Psoas muscle (tissue), 8 donors: ENCODE data around the gene ATG3. TPM values are rescaled to one million over a fixed set of nuclear protein-coding genes. Genes with fewer than 3 reads are reported as not detected.

Experiments
- ATAC-seq, 4 donors: fragments of 200-7000 bp; cut with Tn5 transposase; one replicate each; pipeline ENCODE4 v1.9.1; 2020; ENCODE audit warnings: moderate library complexity in 3 of 4, mild to moderate bottlenecking in 2 of 4
- DNase-seq, 2 donors: peaks; one replicate each; pipeline ENCODE4 v3.0.0-alpha.2; 2020
- H3K27ac ChIP-seq: fragments of 200-600 bp; one replicate; pipeline ENCODE4 v1.8.0; 2022
- H3K27me3 ChIP-seq, 3 donors: fragments of 200-600 bp in 1 of 3; one replicate each; pipeline versions ENCODE4 v1.6.1 to v1.8.0; 2013 to 2022; ENCODE audit warnings: low read length in 2 of 3, mild to moderate bottlenecking in 2 of 3, moderate library complexity in 1 of 3; ENCODE audit not compliant: insufficient read depth in 3 of 3
- H3K36me3 ChIP-seq, 2 donors: fragments of 200-600 bp in 1 of 2; one replicate each; pipeline versions ENCODE4 v1.6.1 to v1.8.0; 2013 to 2022; ENCODE audit warnings: low read depth in 1 of 2, mild to moderate bottlenecking in 1 of 2, moderate library complexity in 1 of 2; ENCODE audit not compliant: insufficient read depth in 1 of 2
- H3K4me1 ChIP-seq: fragments of 200-600 bp; one replicate; pipeline ENCODE4 v1.8.0; 2022
- H3K4me3 ChIP-seq: fragments of 200-600 bp; one replicate; pipeline ENCODE4 v1.8.0; 2022; ENCODE audit warnings: mild to moderate bottlenecking
- H3K9me3 ChIP-seq: fragments of 200-600 bp; one replicate; pipeline ENCODE4 v1.8.0; 2022
- CTCF ChIP-seq: fragments of 200-600 bp; IDR thresholded peaks from one replicate; pipeline ENCODE4 v1.8.0; 2022; ENCODE audit warnings: antibody characterized with exemption
- WGBS, 3 donors: extraction: QIAGEN DNeasy Blood & Tissue Kit; methylation state at CpG; one replicate each; pipeline versions ENCODE4 v1.1.6 to v1.1.7; 2013; 5-methylcytosine and 5-hydroxymethylcytosine counted together
- intact Hi-C, 2 donors: fragments of 100-400 bp; cut with DNase I; formaldehyde crosslinking; loops; one replicate each; pipeline versions ENCODE4 v1.11.0 to v1.14.2; 2022
- polyA plus RNA-seq, 3 donors: library from polyadenylated mRNA; stranded (reverse); fragments of 200-250 nt; gene quantifications; one replicate each; pipeline ENCODE4 v1.2.3, GENCODE V29; 2013
- total RNA-seq, 4 donors: library from RNA; stranded (reverse); fragmentation: NEBNext Ultra II Directional in 2 of 4; extraction: Animal tissue kit (Norgen Biotek cat#: 25700) in 2 of 4; gene quantifications; one replicate each; pipeline versions ENCODE4 v1.2.1 to v1.2.4, GENCODE V29; 2021 to 2023
- donor health status: healthy with polysubstance abuse.
- donor health status: DM: no; HTN: no; CAD: no; lungs with moderate emphysema.
- donor health status: Bipolar disorder and iron deficiency.
- donor health status: healthy.
- donor health status: DM: yes; HTN: yes; CAD: no.
- donor health status: DM: no; HTN: no; CAD: no.
- donor health status: DM: no; HTN: no; CAD: no.
- donor health status: DM: yes; HTN: yes; CAD: no.

The ATG3 gene
- total and polyA plus RNA-seq, 7 donors, result 27.5 to 75.0 (median 31.9) TPM

- peaks cover 0 to 21% of the 10 kb centered on the region in 2 donors for H3K36me3 ChIP-seq
- TF ChIP-seq CTCF, result no peak
- peak overlapping the region; percentile 94 for H3K27ac ChIP-seq
- ATAC-seq (peak; percentile 23 to 55 (median 46)), DNase-seq (peak; percentile 72 to 79)
- intact Hi-C loops, result loop anchor here in 1 of 2 donors (10.0 kb wide), 1 partner anchor 424 kb away; no protein-coding TSS in a partner anchor
- H3K4me3 ChIP-seq, result peak overlapping the region; percentile 81
- 0 to 1% (median 0%) methylated on average over 29 of the region's 29 CpGs for WGBS, 3 donors
- H3K9me3 ChIP-seq, result no peaks in the 10 kb centered on the region
- H3K4me1 ChIP-seq, result peaks cover 30% of the 10 kb centered on the region
- no peaks in the 10 kb centered on the region for H3K27me3 ChIP-seq
Measured at GRCh38 chr3:112560721-112561483, 860 bp downstream of the ATG3 start.

- no peak for TF ChIP-seq CTCF
- WGBS, 3 donors, result 22 to 31% (median 28%) methylated on average over 2 of the region's 2 CpGs
- H3K4me3 ChIP-seq, result peak overlapping the region; percentile 81
- intact Hi-C loops, result loop anchor here in 1 of 2 donors (10.0 kb wide), 1 partner anchor 424 kb away; no protein-coding TSS in a partner anchor
- peak overlapping the region; percentile 94 for H3K27ac ChIP-seq
- H3K9me3 ChIP-seq, result no peaks in the 10 kb centered on the region
- DNase-seq (no peak), ATAC-seq (no peak)
- H3K4me1 ChIP-seq, result peaks cover 33% of the 10 kb centered on the region
- H3K27me3 ChIP-seq, result no peaks in the 10 kb centered on the region
- peaks cover 0 to 15% of the 10 kb centered on the region in 2 donors for H3K36me3 ChIP-seq
Measured at GRCh38 chr3:112560307-112560706, 1.5 kb downstream of the ATG3 start.

- intact Hi-C loops, result no loop called here
- Histone ChIP-seq H3K27ac (no peak overlapping the region), H3K4me1 (peaks cover 27% of the 10 kb centered on the region), H3K27me3 (no peaks in the 10 kb centered on the region), H3K36me3 (no peaks in the 10 kb centered on the region), H3K4me3 (no peak overlapping the region), H3K9me3 (no peaks in the 10 kb centered on the region)
- DNase-seq (no peak), ATAC-seq (no peak)
- 77 to 88% (median 83%) methylated on average over 1 of the region's 1 CpG for WGBS, 3 donors
- no peak for TF ChIP-seq CTCF
Measured at GRCh38 chr3:112557976-112558375, 3.8 kb downstream of the ATG3 start.

GRCh38 chr3:112555535-112556170 lies 6.1 kb downstream of the ATG3 start:
- intact Hi-C loops, result no loop called here
- TF ChIP-seq CTCF, result no peak
- H3K27ac ChIP-seq, result no peak overlapping the region
- H3K4me1 ChIP-seq, result peaks cover 38% of the 10 kb centered on the region
- DNase-seq (no peak), ATAC-seq (no peak)
- WGBS, 3 donors, result 94 to 95% (median 94%) methylated on average over 1 of the region's 1 CpG
- H3K4me3 ChIP-seq, result no peak overlapping the region
- H3K9me3 ChIP-seq, result no peaks in the 10 kb centered on the region
- no peaks in the 10 kb centered on the region for H3K27me3 ChIP-seq
- H3K36me3 ChIP-seq, result no peaks in the 10 kb centered on the region
